BLaER1 (cell line): ENCODE measurements around the gene RASSF5.
A peak's percentile ranks its signal among the peaks of the same experiment; 100 is the strongest.

Experiments
- H3K27ac ChIP-seq: shearing (Covaris generic); formaldehyde crosslinking; 2 replicates; pipeline ENCODE4 v1.8.1; 2022
- H3K27me3 ChIP-seq: shearing (Covaris generic); formaldehyde crosslinking; 2 replicates; pipeline ENCODE4 v1.8.1; 2022
- H3K36me3 ChIP-seq: shearing (Covaris generic); formaldehyde crosslinking; 2 replicates; pipeline ENCODE4 v1.8.1; 2022
- H3K4me1 ChIP-seq: shearing (Covaris generic); formaldehyde crosslinking; 2 replicates; pipeline ENCODE4 v1.8.1; 2022
- H3K4me2 ChIP-seq: shearing (Covaris generic); formaldehyde crosslinking; 2 replicates; pipeline ENCODE4 v1.8.1; 2022
- H3K4me3 ChIP-seq: shearing (Covaris generic); formaldehyde crosslinking; 2 replicates; pipeline ENCODE4 v1.8.1; 2022
- H3K9ac ChIP-seq: shearing (Covaris generic); formaldehyde crosslinking; 2 replicates; pipeline ENCODE4 v1.8.1; 2022
- H3K9me3 ChIP-seq: shearing (Covaris generic); formaldehyde crosslinking; 2 replicates; pipeline ENCODE4 v1.8.1; 2022
- H4K20me1 ChIP-seq: shearing (Covaris generic); formaldehyde crosslinking; 2 replicates; pipeline ENCODE4 v1.8.1; 2022
- Cebpa-rat ChIP-seq: shearing (Covaris generic); IDR thresholded peaks from 2 replicates; pipeline ENCODE4 v1.8.1; 2022

The RASSF5 gene

DNA sequence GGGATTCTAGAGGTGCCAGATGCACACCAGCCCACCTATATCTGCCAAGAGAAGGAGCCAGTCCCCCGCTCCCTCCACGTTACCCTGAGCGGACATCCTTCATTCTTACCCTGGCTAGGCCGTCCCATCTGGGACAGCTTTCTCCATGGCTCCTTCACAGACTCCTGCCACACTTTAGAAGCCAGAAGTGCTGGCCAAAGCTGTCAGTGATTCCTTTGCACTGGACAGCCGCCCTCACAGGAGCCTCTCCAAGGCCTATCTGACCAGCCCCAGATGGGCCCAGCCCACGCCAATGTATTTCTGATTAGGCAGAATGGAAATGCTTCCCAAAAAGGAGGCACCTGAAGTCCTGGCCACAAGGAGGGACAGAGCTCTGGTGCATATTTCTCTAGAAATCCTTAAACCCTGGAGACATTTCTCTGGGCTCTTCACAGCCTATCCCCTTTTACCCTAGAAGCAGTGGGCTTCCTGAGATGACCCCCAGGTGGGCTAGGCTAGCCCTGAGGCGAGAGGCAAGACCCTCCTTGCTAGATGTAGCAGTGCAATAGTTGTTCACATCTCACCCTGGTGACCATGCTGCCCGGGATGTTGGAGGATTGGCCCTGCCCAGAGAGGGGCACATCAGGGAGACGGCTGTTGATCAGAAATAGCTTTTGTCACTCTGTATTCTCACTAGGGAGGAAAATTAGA lies 44.1 kb downstream of the RASSF5 start:
- Histone ChIP-seq H3K9me3 (peaks cover 4% of the 10 kb centered on the region; the same call in 1 of the 2 replicates), H3K4me3 (no peak overlapping the region), H3K27ac (peak overlapping the region; percentile 31; the same call in 1 of the 2 replicates), H3K36me3 (peaks cover 32% of the 10 kb centered on the region), H4K20me1 (no peaks in the 10 kb centered on the region), H3K4me2 (peak overlapping the region; percentile 39), H3K27me3 (no peaks in the 10 kb centered on the region), H3K4me1 (peaks cover 71% of the 10 kb centered on the region), H3K9ac (no peak overlapping the region)
- TF ChIP-seq Cebpa-rat, result no peak

DNA sequence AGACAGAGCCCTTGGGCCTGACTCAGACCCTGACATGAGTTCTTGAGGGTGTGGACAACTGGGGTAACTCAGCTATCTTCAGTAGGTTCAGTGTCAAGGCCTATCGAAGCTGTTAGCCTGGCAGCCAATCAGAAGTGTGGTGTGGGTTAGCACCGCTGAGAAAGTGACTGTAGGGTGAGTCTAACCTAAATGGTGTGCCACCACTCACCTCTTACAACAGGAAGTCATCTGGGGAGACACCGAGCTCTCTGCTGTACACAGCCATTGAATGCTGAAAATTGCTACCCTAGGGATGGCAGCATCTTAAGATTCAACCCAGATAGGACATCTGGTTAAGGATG lies 44.6 kb downstream of the RASSF5 start:
- no peaks in the 10 kb centered on the region for H3K27me3 ChIP-seq
- peaks cover 29% of the 10 kb centered on the region for H3K36me3 ChIP-seq
- H3K27ac ChIP-seq, result peak overlapping the region; percentile 11; the same call in 1 of the 2 replicates
- no peak for TF ChIP-seq Cebpa-rat
- H3K4me1 ChIP-seq, result peaks cover 75% of the 10 kb centered on the region
- no peak overlapping the region for H3K9ac ChIP-seq
- H3K9me3 ChIP-seq, result peaks cover 4% of the 10 kb centered on the region; the same call in 1 of the 2 replicates
- no peaks in the 10 kb centered on the region for H4K20me1 ChIP-seq
- peak overlapping the region; percentile 39 for H3K4me2 ChIP-seq
- H3K4me3 ChIP-seq, result no peak overlapping the region

DNA sequence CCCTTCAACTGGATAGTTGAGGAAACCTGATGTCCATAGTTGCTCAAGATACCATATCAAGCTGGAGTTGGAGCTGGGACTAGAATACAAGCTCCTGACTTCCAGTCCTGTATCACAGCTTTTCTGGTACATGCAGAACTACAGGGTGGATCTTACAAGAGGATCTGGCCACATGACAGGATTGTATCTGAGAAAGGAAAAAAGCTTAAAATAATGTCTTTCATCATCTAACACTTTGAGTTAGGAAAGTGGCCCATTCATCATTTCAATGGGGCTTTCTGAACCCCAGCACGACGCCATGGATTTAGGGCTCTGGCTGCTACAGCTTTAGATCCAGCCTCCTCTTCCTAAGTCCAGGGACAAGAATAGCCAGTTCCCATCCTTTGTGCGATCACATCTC lies 46.9 kb downstream of the RASSF5 start:
- Histone ChIP-seq H3K27ac (peak overlapping the region; percentile 8; the same call in 1 of the 2 replicates), H3K4me1 (peaks cover 66% of the 10 kb centered on the region), H4K20me1 (no peaks in the 10 kb centered on the region), H3K9me3 (no peaks in the 10 kb centered on the region), H3K4me3 (no peak overlapping the region), H3K27me3 (no peaks in the 10 kb centered on the region), H3K9ac (no peak overlapping the region), H3K4me2 (peak overlapping the region; percentile 13; the same call in 1 of the 2 replicates), H3K36me3 (peaks cover 14% of the 10 kb centered on the region; the same call in 1 of the 2 replicates)
- no peak for TF ChIP-seq Cebpa-rat

DNA sequence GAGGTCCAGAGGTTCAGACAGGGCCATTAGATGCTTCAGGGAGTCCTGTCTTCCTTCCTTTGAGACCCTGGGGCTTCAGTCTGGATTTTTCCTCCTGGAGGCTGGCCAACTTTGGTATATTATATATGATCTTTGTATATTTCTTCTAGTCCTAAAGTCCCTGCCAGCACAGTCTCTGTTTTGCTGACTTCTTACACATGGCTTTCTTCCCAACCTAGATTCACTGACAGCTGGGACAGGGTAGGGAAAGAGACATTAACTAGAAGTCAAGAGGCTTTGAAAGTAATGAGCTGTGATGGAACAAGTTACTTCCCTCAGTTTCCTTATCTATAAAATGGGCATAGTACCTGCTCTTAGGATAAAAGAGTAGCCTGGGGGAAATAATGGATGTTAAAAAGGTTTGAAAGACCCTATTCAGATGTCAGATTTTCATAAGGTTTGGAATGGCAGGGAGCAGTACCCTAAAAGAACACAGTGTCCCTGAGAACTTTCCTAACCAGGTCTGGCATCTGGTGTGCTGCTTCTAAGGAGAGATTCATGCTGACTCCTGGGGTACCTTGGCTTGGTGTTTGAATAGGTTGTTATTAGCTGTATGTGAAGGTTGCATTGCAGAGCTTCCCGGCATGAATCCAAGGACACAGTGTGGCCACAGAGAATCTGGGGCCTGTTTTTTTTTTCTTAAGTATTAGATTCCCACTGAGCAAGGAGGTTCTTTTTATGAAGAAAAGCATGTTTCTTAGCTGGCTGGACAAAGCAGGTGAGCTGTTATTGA lies 47.6 kb downstream of the RASSF5 start:
- Histone ChIP-seq H3K9me3 (no peaks in the 10 kb centered on the region), H3K27me3 (no peaks in the 10 kb centered on the region), H3K9ac (peak overlapping the region; percentile 90; the same call in 1 of the 2 replicates), H4K20me1 (no peaks in the 10 kb centered on the region), H3K4me2 (peak overlapping the region; percentile 90), H3K27ac (peak overlapping the region; percentile 67), H3K4me1 (peaks cover 67% of the 10 kb centered on the region), H3K4me3 (no peak overlapping the region), H3K36me3 (0 out of 2 replicates have a peak, but pooled peaks cover 10% of the 10 kb centered on the region)
- TF ChIP-seq Cebpa-rat, result no peak

DNA sequence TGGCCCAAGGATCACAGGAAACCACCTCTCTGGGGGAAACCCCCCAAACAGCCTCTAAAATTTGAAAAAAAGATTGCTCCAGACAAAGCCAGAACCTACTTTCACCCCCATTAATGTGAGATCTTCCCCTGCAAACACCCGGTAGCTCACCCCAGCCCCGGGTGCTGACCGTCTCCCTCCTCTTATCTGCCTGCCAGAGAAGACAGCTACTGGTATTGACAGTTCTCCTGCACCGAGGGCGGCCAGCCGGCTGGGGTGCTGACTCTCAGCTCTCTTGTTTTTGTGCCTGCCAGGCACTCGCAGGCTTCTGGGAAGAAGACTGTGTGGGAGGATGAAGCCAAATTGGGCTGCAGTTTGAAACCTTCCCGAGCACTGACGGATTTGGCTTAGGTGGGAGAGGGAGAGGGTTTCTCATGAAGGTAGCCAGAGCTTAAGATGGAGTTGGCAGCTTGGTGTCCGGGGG lies 48.2 kb downstream of the RASSF5 start:
- Histone ChIP-seq H3K27ac (peak overlapping the region; percentile 67), H3K4me1 (peaks cover 67% of the 10 kb centered on the region), H3K9me3 (no peaks in the 10 kb centered on the region), H3K4me2 (peak overlapping the region; percentile 90), H3K4me3 (no peak overlapping the region), H4K20me1 (no peaks in the 10 kb centered on the region), H3K27me3 (no peaks in the 10 kb centered on the region), H3K36me3 (peaks cover 15% of the 10 kb centered on the region; the same call in 1 of the 2 replicates), H3K9ac (peak overlapping the region; percentile 90; the same call in 1 of the 2 replicates)
- no peak for TF ChIP-seq Cebpa-rat

DNA sequence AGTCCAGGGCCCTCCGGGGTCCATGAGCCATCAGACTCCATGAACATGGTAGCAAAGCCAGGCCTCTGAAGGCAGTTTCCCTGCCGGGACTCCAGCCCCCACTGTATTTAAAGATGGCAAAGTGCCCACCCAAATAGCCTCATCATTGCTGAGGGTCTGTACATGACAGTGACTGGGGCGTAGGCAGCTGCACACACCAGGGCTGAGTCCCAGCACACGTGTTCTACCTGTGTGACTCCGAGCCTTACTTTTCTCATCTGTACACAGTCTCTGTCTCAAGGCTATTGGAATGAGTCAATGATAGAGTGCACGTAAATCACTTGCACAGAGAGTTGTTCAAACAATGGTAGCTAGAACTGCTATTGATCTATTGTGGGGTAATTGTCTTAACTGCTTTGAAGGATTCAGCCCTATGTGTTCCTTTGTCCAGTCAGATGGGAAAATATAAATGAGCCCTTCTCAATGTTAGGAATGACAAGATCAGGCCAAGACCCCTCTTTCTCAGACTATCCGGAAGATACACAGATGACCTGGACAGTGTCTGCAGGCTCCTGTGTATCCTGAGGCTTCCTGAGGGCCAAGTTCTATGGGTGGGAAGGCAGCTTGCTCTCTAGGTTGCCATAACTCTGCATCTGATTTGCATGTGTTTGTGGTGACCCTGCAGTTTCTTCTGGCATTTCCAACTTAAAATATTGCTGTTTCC lies 48.9 kb downstream of the RASSF5 start:
- Histone ChIP-seq H3K27me3 (no peaks in the 10 kb centered on the region), H4K20me1 (no peaks in the 10 kb centered on the region), H3K27ac (peak overlapping the region; percentile 67), H3K9ac (peak overlapping the region; percentile 90; the same call in 1 of the 2 replicates), H3K4me1 (peaks cover 67% of the 10 kb centered on the region), H3K4me2 (peak overlapping the region; percentile 90), H3K36me3 (peaks cover 20% of the 10 kb centered on the region), H3K4me3 (no peak overlapping the region), H3K9me3 (no peaks in the 10 kb centered on the region)
- TF ChIP-seq Cebpa-rat, result no peak

DNA sequence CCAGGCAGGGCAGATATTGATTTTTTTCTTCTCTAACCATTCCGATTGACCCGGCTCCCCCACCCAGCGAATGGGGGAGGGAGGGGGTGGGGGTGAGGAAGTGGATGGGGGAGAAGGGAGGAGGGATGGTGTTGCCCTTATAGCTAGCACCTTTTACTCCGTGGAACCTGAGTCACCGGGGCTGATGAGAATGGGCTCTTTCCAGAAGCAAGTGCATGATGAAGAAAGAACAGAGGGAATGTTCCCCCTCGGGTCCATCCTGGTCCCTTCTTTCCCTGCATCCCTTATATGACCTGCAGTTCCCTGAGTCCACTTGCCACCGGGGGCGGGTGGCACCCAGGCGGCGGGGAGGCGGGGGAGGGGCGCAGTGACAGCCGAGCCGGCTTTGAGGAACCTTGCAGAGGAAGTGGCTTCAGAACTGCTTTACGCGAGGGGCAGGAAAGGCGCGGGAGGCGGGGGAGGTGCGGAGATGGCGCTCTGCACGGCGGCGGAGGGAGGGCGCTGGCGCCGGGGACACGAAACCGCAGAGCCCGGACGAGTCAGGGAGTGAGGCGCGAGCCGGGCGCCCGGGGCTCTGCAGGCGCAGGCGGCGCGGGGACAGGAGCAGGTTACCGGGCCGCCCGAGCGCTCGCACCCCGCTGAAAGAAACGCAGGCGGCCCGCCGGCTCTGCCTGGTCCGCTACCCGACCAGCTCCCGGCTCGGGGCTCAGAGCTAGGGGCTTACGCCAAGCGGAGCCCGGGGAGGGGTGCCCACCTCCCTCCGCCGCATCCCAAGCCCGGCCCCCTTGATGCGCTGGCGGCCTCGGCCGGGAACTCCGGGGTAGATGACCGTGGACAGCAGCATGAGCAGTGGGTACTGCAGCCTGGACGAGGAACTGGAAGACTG lies 49.7 kb downstream of the RASSF5 start:
- no peaks in the 10 kb centered on the region for H3K27me3 ChIP-seq
- TF ChIP-seq Cebpa-rat, result no peak
- peak overlapping the region; percentile 90 for H3K9ac ChIP-seq
- H3K4me3 ChIP-seq, result peak overlapping the region; percentile 86
- peaks cover 20% of the 10 kb centered on the region for H3K36me3 ChIP-seq
- peaks cover 67% of the 10 kb centered on the region for H3K4me1 ChIP-seq
- H4K20me1 ChIP-seq, result no peaks in the 10 kb centered on the region
- peak overlapping the region; percentile 93 for H3K27ac ChIP-seq
- no peaks in the 10 kb centered on the region for H3K9me3 ChIP-seq
- peak overlapping the region; percentile 90 for H3K4me2 ChIP-seq

DNA sequence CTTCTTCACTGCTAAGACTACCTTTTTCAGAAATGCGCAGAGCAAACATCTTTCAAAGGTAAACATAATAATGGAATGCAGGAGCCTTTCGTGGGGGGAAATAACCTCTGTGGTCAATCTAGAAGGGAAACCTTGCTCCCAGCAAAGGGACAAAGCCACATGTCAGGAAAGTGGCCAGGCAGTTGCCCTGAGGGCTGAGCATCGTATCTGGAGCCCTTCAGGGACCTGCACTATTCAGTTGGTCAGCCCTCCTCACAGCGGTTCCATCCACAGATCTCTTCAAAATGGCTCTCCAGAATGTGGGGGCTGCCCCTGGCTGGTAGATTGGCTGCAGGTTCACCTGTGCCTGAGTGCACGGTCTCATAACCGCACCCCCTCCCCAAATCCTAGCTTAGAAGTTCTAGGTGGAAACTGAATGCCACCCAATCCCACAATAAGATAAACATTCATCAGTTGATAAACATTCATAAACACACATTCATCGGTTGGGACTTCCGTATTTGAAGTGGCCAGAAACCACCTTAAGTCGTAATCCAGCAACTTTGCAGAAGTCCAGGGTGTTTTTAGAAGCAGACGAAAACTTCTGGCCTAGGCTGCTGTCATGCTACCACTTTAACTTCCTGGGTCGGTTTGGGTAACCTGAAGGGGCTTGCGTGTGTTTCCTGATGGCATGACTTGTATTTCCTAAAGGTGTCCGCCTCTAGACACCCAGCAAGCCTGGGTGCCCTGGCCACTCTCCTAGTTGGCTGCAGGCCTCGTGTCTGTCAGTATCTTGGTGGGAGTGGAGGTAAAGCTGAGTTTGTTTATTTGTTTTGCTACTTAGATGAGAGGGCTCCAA lies 50.5 kb downstream of the RASSF5 start:
- Histone ChIP-seq H3K27ac (peak overlapping the region; percentile 93), H3K4me1 (peaks cover 69% of the 10 kb centered on the region), H4K20me1 (no peaks in the 10 kb centered on the region), H3K36me3 (peaks cover 25% of the 10 kb centered on the region), H3K9ac (peak overlapping the region; percentile 90), H3K4me2 (peak overlapping the region; percentile 90), H3K4me3 (peak overlapping the region; percentile 86), H3K27me3 (no peaks in the 10 kb centered on the region), H3K9me3 (no peaks in the 10 kb centered on the region)
- TF ChIP-seq Cebpa-rat, result no peak
